NCI-H1048 (cell line): ENCODE measurements around the gene MRPS25.

Source experiments
- DNase-seq: peaks from one replicate; lab custom pipeline; 2025; lab: John Stamatoyannopoulos, UW

The MRPS25 gene

GRCh38 chr3:15081960-15082664 is 17.0 kb upstream of the MRPS25 start:
- no peak for DNase-seq

- DNase-seq: no peak
Observed at GRCh38 chr3:15079091-15079490, 14.0 kb upstream of the MRPS25 start.

DNA sequence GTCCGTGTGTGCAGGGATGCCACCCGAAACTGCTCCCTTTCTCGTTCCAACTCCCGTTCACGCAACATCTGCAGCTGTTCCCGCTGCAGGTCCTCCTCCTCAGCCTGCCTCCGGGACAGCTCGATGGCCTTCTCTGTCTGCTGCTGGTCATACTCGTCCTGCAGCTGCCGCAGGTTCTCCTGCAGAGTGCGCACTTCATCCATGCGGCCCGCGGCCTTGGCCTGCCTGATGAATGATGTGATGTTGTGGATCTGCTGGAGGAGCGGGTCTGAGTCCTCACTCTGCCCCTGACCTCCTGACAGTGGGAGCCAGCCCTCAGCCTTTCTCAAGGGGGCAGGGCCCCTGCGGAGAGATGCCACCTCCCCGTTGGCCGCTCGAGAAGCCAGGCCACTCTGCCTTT is 9.4 kb upstream of the MRPS25 start:
- DNase-seq: no peak

DNA sequence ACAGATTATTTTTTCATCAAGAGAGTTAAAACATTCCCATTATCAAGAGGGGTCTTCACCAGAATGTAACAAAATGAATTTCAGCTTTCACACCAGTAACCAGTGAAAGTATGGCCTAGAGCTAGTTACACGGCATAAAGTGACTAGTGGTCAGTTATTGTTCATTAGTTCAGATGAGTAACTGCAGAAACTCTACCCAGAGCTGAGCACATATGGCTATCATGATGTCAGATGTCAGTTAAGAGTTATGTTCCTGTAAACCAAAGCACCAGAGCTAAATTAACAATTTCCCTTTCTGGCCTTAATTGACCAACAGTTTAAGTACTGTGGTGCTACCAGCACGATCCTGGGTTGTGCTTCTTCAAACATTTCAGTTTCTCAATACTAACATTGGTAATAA is 6.6 kb upstream of the MRPS25 start:
- DNase-seq: no peak

DNA sequence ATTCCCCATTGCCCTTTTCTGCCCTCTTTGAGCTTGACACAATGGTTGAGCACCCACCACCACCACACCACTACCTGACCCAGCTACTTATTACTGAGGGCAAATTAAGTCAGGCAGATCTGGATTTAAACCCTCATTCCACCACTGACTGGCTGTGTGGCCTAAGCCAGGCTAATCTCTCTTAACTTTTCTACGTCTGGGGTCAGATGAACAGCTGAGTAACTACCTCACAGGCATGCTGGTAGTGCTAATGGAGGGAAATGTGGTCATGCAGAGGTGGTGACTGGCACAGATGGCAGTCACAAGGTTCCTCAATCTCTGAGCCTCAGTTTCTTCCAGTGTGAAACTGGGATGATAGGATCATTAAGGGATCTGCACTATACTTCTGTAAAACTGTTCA is 4.3 kb upstream of the MRPS25 start:
- DNase-seq: no peak

- DNase-seq: no peak
Observed at GRCh38 chr3:15066467-15066866, 1.4 kb upstream of the MRPS25 start.

GRCh38 chr3:15065550-15066007 is 464 bp upstream of the MRPS25 start:
- no peak for DNase-seq

DNA sequence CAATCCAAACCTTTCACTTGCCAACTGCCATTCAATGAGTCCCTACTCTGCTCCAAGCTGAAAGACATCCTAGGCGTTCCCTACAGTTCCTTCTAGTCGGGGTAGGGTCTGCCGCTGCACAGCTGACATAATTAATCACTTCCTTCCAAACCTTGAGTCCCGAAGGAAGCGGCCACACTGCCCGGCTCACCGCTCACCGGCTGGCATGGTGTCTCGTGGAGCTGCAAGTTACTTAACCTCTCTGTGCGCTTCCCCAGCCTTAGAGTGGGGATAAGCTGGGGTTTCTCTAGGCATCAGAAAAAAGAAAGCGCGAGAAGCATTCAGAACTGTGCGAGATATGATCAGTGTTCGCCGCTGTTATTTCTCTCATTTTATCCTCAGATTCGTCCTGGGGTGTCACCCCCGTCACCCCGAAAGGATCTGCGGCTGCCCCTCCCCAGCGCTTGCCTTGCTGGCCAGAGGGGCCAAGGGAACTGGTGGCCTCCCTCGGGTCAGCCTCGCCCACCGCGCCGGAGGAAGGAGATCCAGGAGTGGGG is 748 bp downstream of the MRPS25 start:
- no peak for DNase-seq

DNA sequence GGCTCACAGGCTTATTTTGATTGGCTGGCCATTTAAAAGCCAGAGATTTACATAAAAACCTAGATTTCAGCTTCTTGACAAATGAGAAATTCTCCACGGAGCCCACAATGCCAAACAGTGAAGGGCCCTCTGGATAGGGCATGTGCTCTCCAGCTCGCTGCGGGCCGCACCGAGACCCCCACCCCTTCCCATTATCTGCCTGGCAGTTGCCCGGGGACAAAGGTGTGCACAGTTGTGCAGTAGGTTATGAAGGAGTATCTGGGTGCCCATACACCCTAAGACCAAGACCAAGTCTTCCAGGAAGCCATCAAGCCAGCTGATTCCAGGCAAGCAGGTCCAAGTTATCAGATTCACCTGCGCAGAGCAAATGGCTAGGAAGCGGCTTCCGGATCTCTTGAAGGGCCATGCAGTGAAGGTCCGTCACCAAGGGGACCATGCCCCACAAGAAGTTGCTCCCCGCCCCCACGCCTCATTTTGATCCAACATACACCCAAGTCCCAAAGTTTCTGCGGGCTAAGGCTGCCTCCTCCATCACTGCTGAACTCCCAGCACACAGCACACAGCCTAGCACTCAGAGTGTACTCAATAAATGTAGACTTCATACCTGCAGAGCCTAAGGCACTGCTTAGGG is 1.3 kb downstream of the MRPS25 start:
- no peak for DNase-seq

DNA sequence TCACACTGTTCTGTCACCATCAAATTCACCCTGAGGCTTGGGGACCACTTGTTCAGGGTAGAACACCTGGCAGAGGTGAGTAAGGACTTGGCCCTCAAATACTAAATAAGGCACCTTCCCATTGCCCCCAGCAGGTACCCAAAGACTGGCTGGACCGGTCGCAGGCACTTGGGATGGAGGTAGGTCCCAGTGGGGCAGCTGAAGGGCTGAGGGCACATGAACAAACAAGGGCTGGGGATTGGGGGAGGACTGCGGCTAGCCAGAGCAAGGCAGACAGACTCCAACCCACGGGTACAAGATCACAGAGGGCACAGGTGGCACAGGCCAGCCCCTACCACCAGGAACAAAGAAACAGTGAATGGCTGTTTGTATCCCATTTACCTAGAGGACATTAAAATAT is 1.9 kb downstream of the MRPS25 start:
- DNase-seq: no peak

- DNase-seq: no peak
Observed at GRCh38 chr3:15060029-15060428, 5.1 kb downstream of the MRPS25 start.

GRCh38 chr3:15056676-15057404 is 8.3 kb downstream of the MRPS25 start:
- no peak for DNase-seq

DNA sequence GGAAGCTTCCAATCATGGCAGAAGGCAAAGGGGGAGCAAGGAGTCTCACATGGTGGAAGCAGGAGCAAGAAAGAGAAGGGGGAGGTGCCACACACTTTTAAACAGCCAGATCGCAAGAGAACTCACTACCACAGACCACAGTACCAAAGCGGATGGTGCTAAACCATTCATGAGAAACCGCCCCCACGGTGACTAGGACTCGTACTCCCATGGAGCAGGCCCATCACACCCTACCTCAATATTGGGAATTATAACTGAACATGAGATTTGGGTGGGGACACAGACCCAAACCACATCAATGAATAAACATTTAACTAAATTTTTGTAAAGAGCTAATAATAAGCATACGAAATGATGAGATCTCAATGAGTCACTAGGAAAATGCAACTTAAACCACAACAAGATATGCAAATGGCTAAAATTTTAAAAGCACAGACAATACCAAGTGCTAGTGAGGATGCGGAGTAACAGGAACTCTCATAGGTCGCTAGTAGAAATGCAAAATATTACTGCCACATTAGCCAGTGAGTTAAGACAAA is 10.0 kb downstream of the MRPS25 start:
- DNase-seq: no peak

- DNase-seq: no peak
Observed at GRCh38 chr3:15053541-15053940, 11.6 kb downstream of the MRPS25 start.

- DNase-seq: no peak
Observed at GRCh38 chr3:15052335-15053242, 12.5 kb downstream of the MRPS25 start.

DNA sequence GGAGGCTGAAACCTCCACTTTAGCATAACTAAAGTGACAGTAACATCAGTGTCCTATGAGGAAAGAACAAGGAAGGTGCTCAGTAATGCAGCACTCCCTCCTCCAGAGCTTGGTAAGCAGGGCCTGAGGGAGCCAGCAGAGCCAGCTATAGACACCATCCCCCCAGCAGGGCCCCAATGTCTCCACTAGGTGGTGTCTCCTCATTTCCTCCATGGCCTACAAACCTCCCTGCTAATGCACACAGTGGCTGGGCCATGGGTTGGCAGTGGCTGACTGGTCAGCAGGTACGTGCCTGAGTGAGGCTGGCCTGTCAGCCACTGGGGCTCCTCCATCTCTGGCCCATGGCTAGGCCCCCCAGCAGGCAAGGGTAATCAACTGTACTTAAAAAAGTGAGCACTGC is 13.6 kb downstream of the MRPS25 start:
- DNase-seq: no peak

DNA sequence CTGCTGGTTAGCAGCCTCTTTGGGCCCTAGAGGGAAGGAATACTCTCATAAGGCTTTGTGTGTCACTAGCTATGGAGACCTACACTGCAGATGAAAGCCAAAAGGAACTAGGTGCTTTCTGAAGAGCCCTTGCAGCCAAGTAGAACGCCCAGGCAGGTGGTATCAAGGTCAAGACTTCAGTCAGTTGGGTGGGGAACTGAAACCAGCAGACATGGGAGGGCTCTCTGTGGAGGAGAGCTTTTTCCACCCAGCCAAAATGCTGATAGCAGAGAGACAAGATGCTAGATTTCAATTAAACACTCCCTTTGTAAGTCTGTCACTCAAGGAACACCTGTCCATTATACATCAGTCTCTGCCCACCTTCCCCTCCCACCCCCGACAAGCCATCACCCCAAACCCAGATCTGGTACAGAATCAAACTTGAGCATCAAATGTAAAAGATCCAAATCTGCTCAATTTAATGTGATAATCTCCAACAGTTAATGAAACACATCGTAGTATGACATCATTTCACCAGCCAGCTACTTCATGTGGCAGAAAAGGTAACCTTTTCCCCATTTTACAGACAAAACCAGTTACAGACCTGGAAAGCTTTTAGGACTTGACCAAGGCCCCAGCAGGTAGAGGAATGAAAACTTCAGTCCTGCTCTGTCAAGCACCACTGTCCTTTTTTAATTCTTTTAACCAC is 14.6 kb downstream of the MRPS25 start:
- DNase-seq: no peak

DNA sequence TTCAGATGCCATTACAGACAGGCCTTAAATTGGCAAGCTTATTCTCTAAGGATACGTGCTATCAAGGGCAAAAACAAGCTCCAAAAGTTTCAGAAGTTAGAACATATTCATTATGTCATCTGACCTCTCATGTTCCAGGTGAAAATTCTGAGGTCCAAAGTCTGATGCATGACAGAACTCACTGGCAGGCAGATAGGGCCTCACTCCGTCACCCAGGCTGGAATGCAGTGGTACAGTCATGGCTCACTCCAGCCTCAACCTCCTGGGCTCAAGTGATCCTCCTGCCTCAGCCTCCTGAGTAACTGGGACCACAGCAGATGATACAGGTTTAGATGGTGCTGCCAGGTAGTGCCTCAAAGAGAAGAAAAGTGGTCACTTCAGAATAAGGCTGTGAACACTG is 15.5 kb downstream of the MRPS25 start:
- no peak for DNase-seq

- no peak for DNase-seq
Observed at GRCh38 chr3:15045667-15046066, 19.4 kb downstream of the MRPS25 start.

- DNase-seq: no peak
Observed at GRCh38 chr3:15044326-15044725, 20.8 kb downstream of the MRPS25 start.
